LNCaP clone FGC (cell line): Measurements from ENCODE around the gene ACER3.
A peak's percentile ranks its signal among the peaks of the same experiment; 100 is the strongest.

Experiments
- DNase-seq: peaks from one replicate; pipeline ENCODE4 v3.0.0-alpha.2; 2011; ENCODE audit warnings: low read depth
- H3K4me3 ChIP-seq: 2 replicates; pipeline ENCODE4 v1.5.1; 2011; ENCODE audit warnings: mild to moderate bottlenecking, low read depth, low read length, control low read depth
- TF ChIP-seq, protein P1 (sequence below): IDR thresholded peaks from 2 replicates; pipeline ENCODE4 v1.5.1; 2012; ENCODE audit warnings: mild to moderate bottlenecking; ENCODE audit not compliant: control insufficient read depth, insufficient read depth; ENCODE audit errors: extremely low read depth

Gene ACER3

DNA sequence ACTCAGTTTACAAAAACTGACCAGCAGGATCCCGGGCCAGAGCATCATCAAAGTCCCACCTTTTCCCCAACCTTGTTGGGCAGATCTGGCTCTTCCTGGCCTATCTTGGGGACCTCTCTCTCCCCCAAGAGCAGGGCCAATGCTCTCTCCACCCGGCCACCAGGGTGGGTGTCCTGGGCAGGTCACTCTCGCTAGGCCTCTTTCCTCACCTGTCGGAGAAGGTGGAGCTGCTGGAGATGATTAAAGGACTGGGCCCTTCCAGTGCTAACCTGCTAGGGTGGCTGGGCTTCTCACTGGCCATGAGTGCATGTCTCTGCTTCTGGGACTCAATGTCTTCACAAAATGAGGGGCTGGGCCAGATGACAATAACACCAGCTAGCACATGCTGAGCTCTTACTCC, 203.1 kb downstream of the ACER3 start:
- DNase-seq: no peak
- TF ChIP-seq, protein P1, sequence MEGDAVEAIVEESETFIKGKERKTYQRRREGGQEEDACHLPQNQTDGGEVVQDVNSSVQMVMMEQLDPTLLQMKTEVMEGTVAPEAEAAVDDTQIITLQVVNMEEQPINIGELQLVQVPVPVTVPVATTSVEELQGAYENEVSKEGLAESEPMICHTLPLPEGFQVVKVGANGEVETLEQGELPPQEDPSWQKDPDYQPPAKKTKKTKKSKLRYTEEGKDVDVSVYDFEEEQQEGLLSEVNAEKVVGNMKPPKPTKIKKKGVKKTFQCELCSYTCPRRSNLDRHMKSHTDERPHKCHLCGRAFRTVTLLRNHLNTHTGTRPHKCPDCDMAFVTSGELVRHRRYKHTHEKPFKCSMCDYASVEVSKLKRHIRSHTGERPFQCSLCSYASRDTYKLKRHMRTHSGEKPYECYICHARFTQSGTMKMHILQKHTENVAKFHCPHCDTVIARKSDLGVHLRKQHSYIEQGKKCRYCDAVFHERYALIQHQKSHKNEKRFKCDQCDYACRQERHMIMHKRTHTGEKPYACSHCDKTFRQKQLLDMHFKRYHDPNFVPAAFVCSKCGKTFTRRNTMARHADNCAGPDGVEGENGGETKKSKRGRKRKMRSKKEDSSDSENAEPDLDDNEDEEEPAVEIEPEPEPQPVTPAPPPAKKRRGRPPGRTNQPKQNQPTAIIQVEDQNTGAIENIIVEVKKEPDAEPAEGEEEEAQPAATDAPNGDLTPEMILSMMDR: no peak
- no peak overlapping the region for H3K4me3 ChIP-seq

DNA sequence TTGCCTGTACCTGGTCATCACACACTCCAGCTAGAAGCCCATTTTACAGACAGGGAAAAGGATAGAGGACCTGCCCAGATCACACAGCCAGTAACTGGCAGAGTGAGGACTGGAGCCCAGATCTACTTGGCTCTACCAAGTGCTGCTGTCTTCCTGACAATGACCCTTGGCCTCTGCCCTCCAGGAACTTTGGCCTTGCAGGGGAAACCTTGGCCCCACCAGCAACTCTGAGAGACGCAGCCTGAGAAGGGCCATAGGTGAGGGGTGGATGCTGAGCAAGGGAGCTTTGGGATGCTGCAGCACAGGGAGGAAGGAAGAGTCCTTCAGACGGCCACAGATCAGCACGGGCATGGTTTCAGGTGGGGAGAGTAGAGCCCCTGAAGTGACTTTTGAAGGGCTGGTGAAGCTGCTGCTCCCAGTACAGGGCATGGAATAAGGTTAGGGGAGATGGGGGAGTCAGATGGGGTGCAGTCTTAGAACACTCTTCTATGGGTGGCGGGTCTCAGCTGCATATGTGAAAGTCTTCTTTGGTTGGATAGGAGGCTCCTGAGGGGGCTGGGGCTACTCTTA, 204.0 kb downstream of the ACER3 start:
- H3K4me3 ChIP-seq: no peak overlapping the region
- TF ChIP-seq, protein P1: no peak
- DNase-seq: no peak

DNA sequence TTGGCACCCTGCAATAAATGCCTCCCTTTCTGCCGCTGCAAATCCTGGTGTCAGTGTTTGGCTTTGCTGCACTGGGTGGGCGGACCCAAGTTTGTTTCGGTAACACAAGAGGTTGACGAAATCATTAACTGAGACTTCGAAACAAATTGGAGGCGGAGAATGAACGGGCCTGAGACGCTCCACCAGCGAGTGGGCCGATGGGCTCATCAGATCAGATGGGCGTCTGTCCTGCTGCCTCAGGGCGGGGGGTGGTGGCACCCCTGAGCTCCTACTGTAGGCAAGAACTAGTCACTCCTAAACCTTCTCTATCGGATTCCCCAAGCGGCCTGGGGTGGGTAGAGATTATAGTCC, 205.1 kb downstream of the ACER3 start:
- TF ChIP-seq, protein P1: no peak
- DNase-seq: no peak
- no peak overlapping the region for H3K4me3 ChIP-seq

DNA sequence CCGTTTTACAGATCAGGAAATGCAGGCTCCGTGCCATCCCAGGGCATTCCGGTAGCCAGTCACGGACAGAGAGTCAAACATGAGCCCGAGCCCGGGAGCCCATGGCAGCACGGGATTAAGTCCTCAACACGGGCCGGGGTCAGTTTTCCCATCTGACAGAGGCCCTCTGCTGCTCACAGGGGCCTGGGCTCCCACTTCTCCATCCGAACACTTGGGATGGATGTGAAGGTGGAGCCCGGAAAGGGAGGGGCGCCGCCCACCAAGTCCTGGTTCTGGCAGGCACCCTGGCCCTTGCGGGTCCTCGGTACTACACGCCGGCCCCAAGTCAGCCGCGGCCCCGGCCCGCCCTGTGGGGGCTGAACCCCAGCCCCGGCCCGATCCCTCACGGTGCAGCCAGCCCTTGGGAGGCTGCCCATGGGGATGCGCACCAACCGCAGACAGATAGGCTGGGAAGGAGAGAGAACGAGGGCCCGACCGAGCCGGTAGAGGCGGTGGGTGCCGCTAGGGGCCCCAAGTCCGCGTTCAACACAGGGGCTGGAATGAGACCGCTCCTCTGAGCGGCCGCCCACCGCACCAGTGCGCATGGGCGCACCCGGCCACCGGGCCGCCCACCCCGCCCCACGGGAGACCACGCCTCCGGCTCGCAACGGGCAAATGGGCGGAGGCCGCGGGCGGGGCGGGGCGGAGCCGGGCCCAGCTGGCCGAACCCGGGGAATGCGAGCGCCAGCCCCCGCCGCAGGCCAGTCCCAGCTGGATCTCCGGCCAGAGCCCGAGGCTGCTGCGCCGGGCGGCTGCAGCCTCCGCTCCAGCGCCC, 205.7 kb downstream of the ACER3 start, which contains the start of gene CAPN5:
TSS of gene CAPN5 (plus strand) at position 743 of the 814 bp plus-strand sequence. CDS start 17,916 bp downstream, outside the sequence.
- H3K4me3 ChIP-seq: peak within 1 kb of the TSS; percentile 60
- peak; percentile 46 for DNase-seq
- TF ChIP-seq, protein P1: no peak

DNA sequence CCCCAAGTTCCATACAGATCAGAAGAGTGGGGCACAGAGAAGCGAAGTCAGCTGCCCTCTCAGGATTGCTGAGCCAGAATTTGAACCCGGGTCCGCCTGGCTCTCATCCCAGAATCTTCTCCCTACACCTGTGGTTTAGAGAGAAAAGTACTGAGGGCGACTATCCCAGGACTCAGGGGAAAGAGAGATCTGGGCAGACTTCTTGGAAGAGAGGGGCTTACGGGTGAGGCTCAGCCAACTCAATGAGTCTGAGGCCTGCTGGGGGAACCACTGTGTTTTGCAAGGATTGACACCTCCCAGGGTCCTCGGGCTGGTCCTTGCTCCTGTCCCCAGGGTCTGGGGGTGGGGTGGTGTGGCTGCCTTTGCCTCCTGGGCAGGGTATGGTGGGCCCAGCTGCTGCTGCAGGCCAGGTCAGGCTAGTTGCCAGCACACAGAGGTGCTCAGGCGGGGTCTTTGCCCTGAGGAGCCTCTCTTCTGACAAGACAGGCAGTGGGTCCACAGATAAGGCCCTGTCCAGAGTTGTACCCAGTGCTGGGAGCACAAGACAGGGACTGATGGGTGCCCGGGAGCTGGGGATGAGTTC, 207.2 kb downstream of the ACER3 start:
- TF ChIP-seq, protein P1: no peak
- peak overlapping the region; percentile 60 for H3K4me3 ChIP-seq
- no peak for DNase-seq

DNA sequence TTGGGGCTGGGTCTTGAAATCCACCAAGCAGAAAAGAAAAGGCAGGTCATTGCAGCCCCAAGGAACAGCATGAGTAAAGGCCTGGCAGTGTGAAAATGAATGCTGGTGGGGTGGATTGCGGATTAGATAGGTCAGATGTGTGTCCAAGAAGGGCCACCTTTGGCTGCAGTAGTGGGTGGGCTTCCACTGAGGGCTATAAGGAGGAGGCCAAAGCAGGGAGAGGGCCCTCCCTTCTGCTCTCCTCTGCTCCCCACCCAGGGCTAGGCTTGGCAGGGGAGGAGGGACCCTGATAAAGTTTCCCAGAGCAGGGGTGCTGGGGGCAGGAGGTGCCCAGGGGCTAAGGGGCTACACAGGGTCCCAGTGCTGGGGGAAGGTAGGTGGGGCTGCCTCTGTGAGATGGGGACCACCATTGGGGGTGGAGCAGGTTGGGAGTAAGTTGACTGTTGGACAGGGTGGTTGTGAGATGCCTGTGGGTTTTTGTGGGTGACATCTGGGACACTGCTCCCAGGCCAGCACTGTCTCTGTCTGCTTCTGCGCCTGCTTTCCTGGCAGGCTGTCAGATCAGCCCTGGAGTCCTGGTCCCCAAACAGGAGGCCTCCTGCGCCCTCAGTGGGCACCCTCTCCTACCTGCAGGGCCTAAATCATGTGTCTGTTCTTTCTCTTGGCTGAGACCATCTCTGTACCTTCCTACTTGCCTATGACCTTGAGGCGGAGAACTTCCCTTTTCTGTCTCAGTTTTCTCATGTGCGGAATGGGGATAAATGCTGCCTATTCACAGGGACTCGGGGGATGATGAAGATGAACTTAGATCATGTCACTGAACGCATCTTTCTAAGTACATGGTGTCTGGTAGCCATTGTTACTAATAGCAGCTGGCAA, 208.0 kb downstream of the ACER3 start:
- TF ChIP-seq, protein P1: no peak
- H3K4me3 ChIP-seq: no peak overlapping the region
- no peak for DNase-seq
